ENCODE measurements around the gene RAB38.

- TF ChIP-seq POLR2A (IDR thresholded peaks at IDR 0.05) (no peak), CTCF (IDR thresholded peaks at IDR 0.05) (no peak)
Measured at GRCh38 chr11:88193278-88193677, 18.0 kb upstream of the RAB38 start.
